ENCODE measurements around the gene OSM.

The OSM gene

GRCh38 chr22:30248484-30248883 is 18.2 kb downstream of the OSM start:
- no peak for DNase-seq (ENCODE audit: extremely low read depth, low read depth)
- TF ChIP-seq CTCF (IDR thresholded peaks at IDR 0.05; ENCODE audit: low read depth, low read length, missing control alignments): no peak
- no peak overlapping the region for H3K4me3 ChIP-seq (replicated peaks; ENCODE audit: low read depth, low read length)

DNA sequence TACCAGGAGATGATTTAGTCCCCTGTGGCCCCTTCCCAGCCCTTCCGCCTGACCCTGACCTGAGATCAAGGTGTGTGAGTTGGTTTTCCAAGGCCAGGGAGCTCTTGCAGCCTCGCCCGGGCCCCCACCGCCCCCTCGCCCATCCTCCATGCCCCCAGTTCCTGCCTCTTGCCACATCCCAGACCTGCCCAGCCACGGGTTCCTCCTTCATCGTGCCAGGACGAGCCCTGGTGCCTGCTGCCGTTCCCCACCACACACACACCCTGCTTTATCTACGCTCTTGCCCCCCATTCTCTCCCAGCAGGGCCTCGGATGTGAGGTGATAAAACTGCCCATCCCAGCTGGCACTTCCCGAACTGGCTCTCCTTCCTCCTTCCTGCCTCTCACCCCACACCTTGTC is 18.7 kb downstream of the OSM start:
- H3K4me3 ChIP-seq (replicated peaks; ENCODE audit: low read depth, low read length): no peak overlapping the region
- DNase-seq (ENCODE audit: extremely low read depth, low read depth): no peak
- no peak for TF ChIP-seq CTCF (IDR thresholded peaks at IDR 0.05; ENCODE audit: low read depth, low read length, missing control alignments)

DNA sequence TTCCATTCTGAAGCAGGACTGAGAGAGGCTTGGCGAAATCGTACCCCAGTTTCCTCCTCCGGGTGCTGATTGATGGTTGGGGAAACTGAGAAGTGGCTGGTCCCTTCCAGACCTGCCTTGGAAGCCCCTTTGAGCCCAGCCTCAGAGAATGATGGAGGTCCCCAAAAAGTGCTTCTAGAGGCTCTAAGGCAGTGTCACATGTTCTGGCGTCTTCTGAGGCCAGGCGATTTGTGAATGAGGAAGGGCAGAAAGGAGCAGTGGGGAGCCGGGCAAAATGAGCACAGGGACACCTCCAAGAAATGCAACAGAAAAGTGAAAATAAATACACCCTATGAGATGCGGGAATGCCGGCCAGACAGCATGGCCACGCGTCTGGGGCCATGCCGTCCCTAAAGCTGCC is 19.1 kb downstream of the OSM start:
- TF ChIP-seq CTCF (IDR thresholded peaks at IDR 0.05; ENCODE audit: low read depth, low read length, missing control alignments): no peak
- no peak for DNase-seq (ENCODE audit: extremely low read depth, low read depth)
- no peak overlapping the region; the same call in 1 of the 2 replicates for H3K4me3 ChIP-seq (replicated peaks; ENCODE audit: low read depth, low read length)

GRCh38 chr22:30246814-30247376 is 19.8 kb downstream of the OSM start:
- no peak for TF ChIP-seq CTCF (IDR thresholded peaks at IDR 0.05; ENCODE audit: low read depth, low read length, missing control alignments)
- H3K4me3 ChIP-seq (replicated peaks; ENCODE audit: low read depth, low read length): peak overlapping the region; percentile 74
- DNase-seq (ENCODE audit: extremely low read depth, low read depth): no peak

DNA sequence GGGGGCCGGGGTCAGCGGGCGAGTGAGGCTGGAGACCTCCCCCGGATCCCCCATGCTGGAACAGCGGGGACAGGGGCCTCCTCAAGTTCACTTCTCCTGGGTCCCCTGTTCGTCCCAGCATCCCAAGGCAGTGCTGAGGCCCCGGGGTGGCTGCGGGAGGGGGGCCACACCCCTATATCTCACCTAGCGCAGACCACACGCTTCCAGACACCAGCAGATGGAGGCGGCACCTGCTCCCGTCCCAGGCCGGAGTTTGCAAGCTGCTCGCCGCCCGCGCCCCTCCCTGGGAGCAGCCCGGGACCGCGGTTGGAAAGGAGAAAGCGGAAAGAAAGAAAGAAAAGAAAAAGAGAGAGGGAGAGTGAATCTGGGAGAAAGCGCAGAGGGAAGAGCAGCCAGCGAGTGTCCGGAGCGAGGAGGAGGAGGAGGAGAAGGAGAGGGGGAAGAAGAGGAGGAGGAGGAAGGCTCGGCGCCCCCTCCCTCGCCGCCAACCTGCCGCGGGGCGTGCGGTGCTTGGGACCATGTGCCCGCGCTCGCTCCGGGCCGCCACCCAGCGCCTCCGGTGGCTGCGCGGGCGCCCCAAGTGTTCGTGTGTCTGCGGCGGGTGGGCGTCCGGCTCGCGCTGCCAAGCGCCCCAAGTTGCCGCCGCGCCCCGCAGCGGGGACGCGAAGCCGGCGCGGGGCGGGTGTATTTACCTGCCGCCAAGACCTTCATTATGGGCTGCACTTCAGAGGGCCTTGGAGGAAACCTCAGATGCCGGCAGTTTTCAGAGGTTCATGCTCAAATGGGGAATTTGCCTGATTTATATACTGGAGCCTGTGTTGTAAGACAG is 20.5 kb downstream of the OSM start, which contains the start of gene LIF:
TSS of gene LIF (minus strand) at position 775 of the 829 bp plus-strand sequence. CDS start at position 711, 64 bp downstream.
- peak within 1 kb of the TSS; percentile 74 for H3K4me3 ChIP-seq (replicated peaks; ENCODE audit: low read depth, low read length)
- no peak for TF ChIP-seq CTCF (IDR thresholded peaks at IDR 0.05; ENCODE audit: low read depth, low read length, missing control alignments)
- no peak for DNase-seq (ENCODE audit: extremely low read depth, low read depth)

DNA sequence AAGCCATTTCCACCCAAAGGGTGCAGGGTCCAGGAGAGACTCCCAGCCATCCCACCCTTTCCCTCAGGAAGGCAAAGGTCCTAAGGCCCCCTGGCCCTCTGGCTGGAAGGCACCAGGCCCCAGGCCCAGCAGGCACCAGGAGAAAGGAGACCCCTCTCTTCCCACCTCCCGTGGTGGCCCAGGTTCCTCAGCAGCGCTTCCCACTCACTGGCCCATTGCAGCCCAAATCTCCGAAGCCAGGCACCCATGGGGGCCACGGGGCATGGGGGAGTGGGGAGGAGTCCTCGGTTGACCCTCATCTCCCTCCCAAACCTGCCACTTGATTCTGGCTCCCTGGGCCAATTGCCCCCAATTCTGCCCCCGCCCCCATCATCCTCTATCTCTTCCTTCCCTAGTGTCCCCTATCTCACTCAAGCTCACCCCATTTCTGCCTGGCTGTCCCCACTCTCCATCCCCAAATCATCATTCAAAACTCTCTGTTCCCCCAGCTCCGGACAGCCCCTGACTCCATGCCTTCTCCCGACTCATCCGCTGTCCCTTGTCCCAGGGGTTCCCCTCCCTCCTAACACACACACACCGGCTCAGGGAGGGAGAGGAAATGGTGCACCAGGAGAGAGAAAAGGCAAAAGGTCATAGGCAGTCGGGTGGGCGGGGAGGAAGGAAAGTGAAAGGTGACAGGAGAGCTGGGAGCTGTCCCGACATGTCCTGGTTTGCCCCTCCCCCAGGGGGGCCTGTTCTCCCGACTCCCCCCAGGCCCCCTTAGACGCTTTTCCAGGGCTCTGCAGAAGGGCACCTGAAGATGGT is 21.3 kb downstream of the OSM start:
- DNase-seq (ENCODE audit: extremely low read depth, low read depth): no peak
- peak overlapping the region; percentile 74 for H3K4me3 ChIP-seq (replicated peaks; ENCODE audit: low read depth, low read length)
- no peak for TF ChIP-seq CTCF (IDR thresholded peaks at IDR 0.05; ENCODE audit: low read depth, low read length, missing control alignments)

Data from HFF-Myc (cell line).